ENCODE measurements around the gene PCDHGA6.

DNA sequence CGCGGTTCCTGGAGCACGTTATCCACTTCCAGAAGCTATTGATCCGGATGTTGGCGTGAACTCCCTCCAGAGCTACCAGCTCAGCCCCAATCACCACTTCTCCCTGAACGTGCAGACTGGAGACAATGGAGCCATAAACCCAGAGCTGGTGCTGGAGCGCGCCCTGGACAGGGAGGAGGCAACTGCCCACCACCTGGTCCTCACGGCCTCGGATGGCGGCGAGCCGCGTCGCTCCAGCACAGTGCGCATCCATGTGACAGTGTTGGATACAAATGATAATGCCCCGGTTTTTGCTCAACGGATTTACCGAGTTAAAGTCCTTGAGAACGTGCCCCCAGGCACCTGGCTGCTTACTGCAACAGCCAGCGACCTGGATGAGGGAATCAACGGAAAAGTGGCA, 29.7 kb downstream of the PCDHGA6 start:
- TF ChIP-seq ZNF830 (tag by site-specific recombination; IDR thresholded peaks at IDR 0.05; ENCODE audit: low read depth) (no peak), ZNF585B (tag by site-specific recombination; IDR thresholded peaks at IDR 0.05) (no peak), CTCF (tag by site-specific recombination; IDR thresholded peaks at IDR 0.05) (no peak), OVOL3 (tag by site-specific recombination; IDR thresholded peaks at IDR 0.05) (no peak), HOXA7 (CRISPR knock-in tag; IDR thresholded peaks at IDR 0.05; ENCODE audit: borderline replicate concordance) (no peak), ZNF157 (tag by site-specific recombination; IDR thresholded peaks at IDR 0.05) (no peak), ZNF514 (tag by site-specific recombination; IDR thresholded peaks at IDR 0.05) (no peak)

Measured in HEK293 (cell line).